Stimulated activated naive B cell treated with anti-CD40 and anti-IgM and Interleukin-4, amounts not matched to agents 10 μg/mL and 1 μg/mL and 100 μg/mL, for 72 hours (primary cell): ENCODE measurements around the gene SRRT.

Experiments
- ATAC-seq, 2 donors: fragments of 150-1000 bp; cut with Tn5 transposase; replicated peaks; 2 replicates each; pipeline ENCODE4 v1.10.0; 2021; ENCODE audit warnings: moderate library complexity in 1 of 2
- DNase-seq: peaks from one replicate; pipeline ENCODE4 v3.0.0; 2021
- H3K27ac Mint-ChIP-seq: one replicate; pipeline ENCODE4 v1.8.0; 2022; ENCODE audit warnings: mild to moderate bottlenecking, mixed read lengths
- H3K27me3 Mint-ChIP-seq, 2 donors: one replicate each; pipeline ENCODE4 v1.8.0; 2022; ENCODE audit warnings: mixed read lengths in 2 of 2
- H3K36me3 Mint-ChIP-seq, 2 donors: one replicate each; pipeline ENCODE4 v1.8.0; 2022; ENCODE audit warnings: mixed read lengths in 2 of 2, mild to moderate bottlenecking in 1 of 2
- H3K4me1 Mint-ChIP-seq, 2 donors: one replicate each; pipeline ENCODE4 v1.8.0; 2022; ENCODE audit warnings: mixed read lengths in 2 of 2, mild to moderate bottlenecking in 1 of 2
- H3K4me3 Mint-ChIP-seq, 2 donors: one replicate each; pipeline ENCODE4 v1.8.0; 2022; ENCODE audit warnings: mild to moderate bottlenecking in 2 of 2, mixed read lengths in 2 of 2, moderate library complexity in 1 of 2
- H3K9me3 Mint-ChIP-seq, 2 donors: one replicate each; pipeline ENCODE4 v1.8.0; 2022; ENCODE audit warnings: mixed read lengths in 2 of 2, mild to moderate bottlenecking in 1 of 2

SRRT gene

GRCh38 chr7:100891568-100892247, 16.8 kb downstream of the SRRT start:
- H3K4me3 Mint-ChIP-seq: peak overlapping the region; percentile 62 to 91
- no peak for ATAC-seq

GRCh38 chr7:100892364-100893317, 17.7 kb downstream of the SRRT start:
- Mint-ChIP-seq H3K9me3 (no peaks in the 10 kb centered on the region), H3K4me3 (no peak overlapping the region), H3K4me1 (peaks cover 31 to 44% of the 10 kb centered on the region in 2 donors), H3K27ac (no peak overlapping the region), H3K27me3 (peaks cover 47 to 61% of the 10 kb centered on the region in 2 donors), H3K36me3 (peaks cover 12 to 16% of the 10 kb centered on the region in 2 donors)
- DNase-seq (no peak), ATAC-seq (no peak)

More at GRCh38 chr7:100891568-100892247, 16.8 kb downstream of the SRRT start:
- peaks cover 0 to 2% of the 10 kb centered on the region in 2 donors for H3K9me3 Mint-ChIP-seq
- H3K36me3 Mint-ChIP-seq: peaks cover 22 to 25% of the 10 kb centered on the region in 2 donors
- peaks cover 42 to 55% of the 10 kb centered on the region in 2 donors for H3K27me3 Mint-ChIP-seq
- peaks cover 41 to 53% of the 10 kb centered on the region in 2 donors for H3K4me1 Mint-ChIP-seq
- DNase-seq: no peak
- no peak overlapping the region for H3K27ac Mint-ChIP-seq

GRCh38 chr7:100893318-100893895, 18.5 kb downstream of the SRRT start:
- H3K27ac Mint-ChIP-seq: peak overlapping the region; percentile 62
- peak overlapping the region in 1 of 2 donors; percentile 21 for H3K4me3 Mint-ChIP-seq
- no peaks in the 10 kb centered on the region for H3K9me3 Mint-ChIP-seq
- H3K4me1 Mint-ChIP-seq: peaks cover 25 to 36% of the 10 kb centered on the region in 2 donors
- peaks cover 5 to 8% of the 10 kb centered on the region in 2 donors for H3K36me3 Mint-ChIP-seq
- DNase-seq: no peak
- H3K27me3 Mint-ChIP-seq: peaks cover 54 to 68% of the 10 kb centered on the region in 2 donors
- ATAC-seq: no peak

GRCh38 chr7:100893910-100894721, 19.2 kb downstream of the SRRT start:
- peak overlapping the region in 1 of 2 donors; percentile 67 for H3K4me3 Mint-ChIP-seq
- H3K4me1 Mint-ChIP-seq: peaks cover 23 to 32% of the 10 kb centered on the region in 2 donors
- no peaks in the 10 kb centered on the region for H3K9me3 Mint-ChIP-seq
- ATAC-seq (no peak), DNase-seq (no peak)
- H3K36me3 Mint-ChIP-seq: peaks cover 0 to 6% of the 10 kb centered on the region in 2 donors
- H3K27me3 Mint-ChIP-seq: peaks cover 54 to 69% of the 10 kb centered on the region in 2 donors
- H3K27ac Mint-ChIP-seq: peak overlapping the region; percentile 62

GRCh38 chr7:100894860-100895700, 20.2 kb downstream of the SRRT start:
- Mint-ChIP-seq H3K4me3 (peak overlapping the region; percentile 71 to 74), H3K36me3 (peaks cover 0 to 6% of the 10 kb centered on the region in 2 donors), H3K27me3 (peaks cover 57 to 74% of the 10 kb centered on the region in 2 donors), H3K4me1 (peaks cover 22 to 30% of the 10 kb centered on the region in 2 donors), H3K27ac (peak overlapping the region; percentile 14), H3K9me3 (no peaks in the 10 kb centered on the region)
- ATAC-seq: peak; percentile 9 to 24
- peak; percentile 41 for DNase-seq

- Mint-ChIP-seq H3K27ac (peak within 1 kb of the TSS; percentile 80), H3K36me3 (peaks cover 0 to 6% of the 10 kb centered on the region in 2 donors), H3K4me3 (peak within 1 kb of the TSS; percentile 81 to 86), H3K27me3 (peaks cover 59 to 75% of the 10 kb centered on the region in 2 donors), H3K4me1 (peaks cover 17 to 24% of the 10 kb centered on the region in 2 donors), H3K9me3 (no peaks in the 10 kb centered on the region)
- ATAC-seq (peak; percentile 24 to 30), DNase-seq (no peak)
Measured at GRCh38 chr7:100895701-100895955, 20.7 kb downstream of the SRRT start, which contains the start of gene ACHE. Gene ACHE, minus strand, starts transcription at chr7:100895888. Its CDS starts 1,656 bp downstream, at chr7:100894232.

- no peak for DNase-seq
- H3K36me3 Mint-ChIP-seq: peaks cover 0 to 5% of the 10 kb centered on the region in 2 donors
- peak; percentile 30 to 31 for ATAC-seq
- H3K27ac Mint-ChIP-seq: peak overlapping the region; percentile 80
- peaks cover 15 to 19% of the 10 kb centered on the region in 2 donors for H3K4me1 Mint-ChIP-seq
- H3K9me3 Mint-ChIP-seq: no peaks in the 10 kb centered on the region
- peak overlapping the region; percentile 81 to 86 for H3K4me3 Mint-ChIP-seq
- peaks cover 60 to 75% of the 10 kb centered on the region in 2 donors for H3K27me3 Mint-ChIP-seq
Measured at GRCh38 chr7:100895956-100896731, 21.2 kb downstream of the SRRT start.

GRCh38 chr7:100896732-100897608, 22.1 kb downstream of the SRRT start:
- no peaks in the 10 kb centered on the region for H3K9me3 Mint-ChIP-seq

GRCh38 chr7:100897772-100898454, 23.0 kb downstream of the SRRT start:
- no peak overlapping the region for H3K4me3 Mint-ChIP-seq

More at GRCh38 chr7:100896732-100897608, 22.1 kb downstream of the SRRT start:
- DNase-seq (peak; percentile 30), ATAC-seq (peak; percentile 64 to 65)
- H3K27me3 Mint-ChIP-seq: peaks cover 53 to 69% of the 10 kb centered on the region in 2 donors
- H3K4me3 Mint-ChIP-seq: peak overlapping the region; percentile 67 to 86
- peaks cover 0 to 5% of the 10 kb centered on the region in 2 donors for H3K36me3 Mint-ChIP-seq
- no peak overlapping the region for H3K27ac Mint-ChIP-seq
- peaks cover 12 to 14% of the 10 kb centered on the region in 2 donors for H3K4me1 Mint-ChIP-seq

GRCh38 chr7:100899432-100899831, 24.5 kb downstream of the SRRT start:
- Mint-ChIP-seq H3K9me3 (no peaks in the 10 kb centered on the region), H3K27me3 (peaks cover 41 to 58% of the 10 kb centered on the region in 2 donors), H3K4me3 (no peak overlapping the region), H3K4me1 (peaks cover 9 to 14% of the 10 kb centered on the region in 2 donors), H3K27ac (no peak overlapping the region), H3K36me3 (peaks cover 0 to 5% of the 10 kb centered on the region in 2 donors)
- DNase-seq (no peak), ATAC-seq (no peak)

More at GRCh38 chr7:100897772-100898454, 23.0 kb downstream of the SRRT start:
- Mint-ChIP-seq H3K4me1 (peaks cover 9 to 14% of the 10 kb centered on the region in 2 donors), H3K9me3 (no peaks in the 10 kb centered on the region), H3K27me3 (peaks cover 49 to 67% of the 10 kb centered on the region in 2 donors), H3K27ac (no peak overlapping the region), H3K36me3 (peaks cover 0 to 5% of the 10 kb centered on the region in 2 donors)
- ATAC-seq: no peak
- DNase-seq: no peak

- no peaks in the 10 kb centered on the region for H3K9me3 Mint-ChIP-seq
- H3K27ac Mint-ChIP-seq: no peak overlapping the region
- no peak overlapping the region for H3K4me3 Mint-ChIP-seq
Measured at GRCh38 chr7:100900978-100901377, 26.1 kb downstream of the SRRT start.

More at GRCh38 chr7:100900978-100901377, 26.1 kb downstream of the SRRT start:
- peaks cover 6% of the 10 kb centered on the region in 2 donors for H3K4me1 Mint-ChIP-seq
- peaks cover 34 to 49% of the 10 kb centered on the region in 2 donors for H3K27me3 Mint-ChIP-seq
- ATAC-seq (no peak), DNase-seq (no peak)
- peaks cover 0 to 5% of the 10 kb centered on the region in 2 donors for H3K36me3 Mint-ChIP-seq
